GM10266 (cell line): ENCODE results near the gene CNBD2.
A peak's percentile ranks its signal among the peaks of the same experiment; 100 is the strongest.

Experiments
- DNase-seq: peaks from one replicate; pipeline ENCODE4 v3.0.0; 2012; ENCODE audit errors: extremely low spot score
- CTCF ChIP-seq: IDR thresholded peaks from 2 replicates; pipeline ENCODE4 v1.5.1; 2012; ENCODE audit warnings: mild to moderate bottlenecking, low read depth; ENCODE audit not compliant: control insufficient read depth, insufficient read depth; ENCODE audit errors: missing control alignments

Gene CNBD2

GRCh38 chr20:36055145-36055544, 86.8 kb downstream of the CNBD2 start:
- no peak for TF ChIP-seq CTCF
- DNase-seq, result no peak

- no peak for DNase-seq
These were observed 92.3 kb downstream of the CNBD2 start for GRCh38 chr20:36060676-36061075.

DNA sequence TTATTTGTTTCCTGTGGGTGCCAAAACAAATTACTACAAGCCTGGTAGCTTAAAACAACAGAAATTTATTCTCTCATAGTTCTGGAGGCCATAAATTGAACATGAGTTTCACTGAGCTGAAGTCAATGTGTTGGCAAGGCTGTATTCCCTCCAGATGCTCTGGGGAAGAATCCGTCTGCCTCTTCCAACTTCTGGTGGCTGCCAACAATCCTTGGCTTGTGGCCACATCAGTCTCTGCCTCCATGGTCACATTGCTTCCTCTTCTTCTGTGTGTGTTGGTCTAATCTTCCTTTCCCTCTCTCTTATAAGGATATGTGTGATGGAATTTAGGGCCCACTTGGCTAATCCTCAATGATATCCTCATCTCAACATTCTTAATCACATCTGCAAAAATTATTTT, 93.4 kb downstream of the CNBD2 start:
- TF ChIP-seq CTCF, result no peak
- no peak for DNase-seq

More at GRCh38 chr20:36060676-36061075, 92.3 kb downstream of the CNBD2 start:
- TF ChIP-seq CTCF, result no peak

GRCh38 chr20:36062799-36063198, 94.4 kb downstream of the CNBD2 start:
- TF ChIP-seq CTCF, result no peak
- no peak for DNase-seq

- DNase-seq, result no peak
- TF ChIP-seq CTCF, result no peak
These were observed 95.7 kb downstream of the CNBD2 start for GRCh38 chr20:36063916-36064657.

- DNase-seq, result peak; percentile 96
- no peak for TF ChIP-seq CTCF
These were observed 96.5 kb downstream of the CNBD2 start for GRCh38 chr20:36064658-36065426.
